ENCODE data around the gene HOXB4. TPM values are rescaled to one million over a fixed set of nuclear protein-coding genes. Genes with fewer than 3 reads are reported as not detected.

Gene HOXB4
- total RNA-seq, 2 experiments from 2014 or later: 7.4 to 8.9 TPM

DNA sequence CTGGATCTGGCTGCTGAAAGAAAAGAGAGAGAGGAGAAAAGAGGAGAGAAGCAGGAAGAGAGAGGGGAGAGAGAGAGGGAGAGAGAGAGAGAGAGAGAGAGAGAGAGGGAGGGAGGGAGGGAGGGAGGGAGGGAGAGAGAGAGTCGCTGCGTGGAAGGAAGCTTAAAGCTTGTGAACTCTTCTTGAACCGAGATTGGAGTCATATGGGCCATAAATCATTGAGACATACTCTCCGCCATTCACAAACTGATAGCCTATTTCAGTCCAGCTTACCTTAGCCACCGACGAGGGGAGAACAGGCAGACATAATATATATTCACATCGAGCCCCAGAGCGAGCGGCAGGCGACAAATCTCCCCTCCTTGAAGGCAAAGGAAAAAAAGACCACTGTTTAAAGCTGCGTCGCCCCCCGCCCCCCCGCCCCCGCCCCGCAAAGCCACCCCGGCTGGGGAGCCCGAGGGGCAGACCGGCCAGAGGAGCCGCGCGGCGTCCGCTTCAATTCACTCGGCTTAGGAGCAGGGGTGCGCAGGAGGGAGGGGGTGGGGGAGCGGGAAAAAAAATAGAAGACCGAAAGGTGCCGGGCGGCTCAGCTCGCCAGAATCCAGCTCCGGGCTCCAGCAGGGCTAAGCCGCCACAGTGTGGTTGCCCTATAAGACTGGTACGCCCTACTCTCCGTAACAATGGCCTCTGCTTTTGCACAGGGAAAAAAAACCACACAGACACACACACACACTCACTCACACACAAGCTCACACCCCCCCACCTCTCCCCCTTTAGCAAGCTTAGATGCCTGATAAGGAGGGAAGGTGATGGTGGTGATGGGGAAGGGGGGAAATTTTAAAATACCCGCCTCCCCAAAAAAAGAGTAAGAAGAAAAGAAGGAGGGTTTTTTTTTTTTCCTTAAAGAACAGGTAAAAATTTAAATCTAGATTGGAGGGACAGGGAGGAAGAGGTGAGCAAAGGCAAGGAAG, 22.6 kb downstream of the HOXB4 start:
- Histone ChIP-seq H3K4me3 (ENCODE audit: low read depth, low read length, poor library complexity, severe bottlenecking) (no peak overlapping the region), H3K79me2 (ENCODE audit: insufficient read depth, low read depth, low read length) (no peaks in the 10 kb centered on the region), H3K4me1 (ENCODE audit: insufficient read depth, low read length, poor library complexity, severe bottlenecking) (no peaks in the 10 kb centered on the region), H3K36me3 (ENCODE audit: insufficient read depth, low read length) (0 out of 2 replicates have a peak, but pooled peaks cover 2% of the 10 kb centered on the region), H3K27ac (ENCODE audit: low read depth, low read length, poor library complexity, severe bottlenecking) (no peak overlapping the region), H3K4me2 (ENCODE audit: low read length) (no peak overlapping the region), H3K9me2 (ENCODE audit: insufficient read depth, low read length) (no peaks in the 10 kb centered on the region), H4K20me1 (ENCODE audit: insufficient read depth, low read length) (no peaks in the 10 kb centered on the region), H2AFZ (ENCODE audit: low read length) (no peak overlapping the region), H3K9me3 (ENCODE audit: low read length) (no peaks in the 10 kb centered on the region)
- no peak for DNase-seq (ENCODE audit: low spot score)
- CTCF ChIA-PET (ENCODE audit: unreplicated experiment): no interaction called here
- intact Hi-C loops (cut with micrococcal nuclease; ENCODE audit: unreplicated experiment): no loop called here
- BruUV-seq (replicated peaks): no TSS peak
- TF ChIP-seq EZH2phosphoT487 (IDR thresholded peaks at IDR 0.05; ENCODE audit: borderline replicate concordance, low read depth, low read length): no peak
- TF ChIP-seq, protein P1, sequence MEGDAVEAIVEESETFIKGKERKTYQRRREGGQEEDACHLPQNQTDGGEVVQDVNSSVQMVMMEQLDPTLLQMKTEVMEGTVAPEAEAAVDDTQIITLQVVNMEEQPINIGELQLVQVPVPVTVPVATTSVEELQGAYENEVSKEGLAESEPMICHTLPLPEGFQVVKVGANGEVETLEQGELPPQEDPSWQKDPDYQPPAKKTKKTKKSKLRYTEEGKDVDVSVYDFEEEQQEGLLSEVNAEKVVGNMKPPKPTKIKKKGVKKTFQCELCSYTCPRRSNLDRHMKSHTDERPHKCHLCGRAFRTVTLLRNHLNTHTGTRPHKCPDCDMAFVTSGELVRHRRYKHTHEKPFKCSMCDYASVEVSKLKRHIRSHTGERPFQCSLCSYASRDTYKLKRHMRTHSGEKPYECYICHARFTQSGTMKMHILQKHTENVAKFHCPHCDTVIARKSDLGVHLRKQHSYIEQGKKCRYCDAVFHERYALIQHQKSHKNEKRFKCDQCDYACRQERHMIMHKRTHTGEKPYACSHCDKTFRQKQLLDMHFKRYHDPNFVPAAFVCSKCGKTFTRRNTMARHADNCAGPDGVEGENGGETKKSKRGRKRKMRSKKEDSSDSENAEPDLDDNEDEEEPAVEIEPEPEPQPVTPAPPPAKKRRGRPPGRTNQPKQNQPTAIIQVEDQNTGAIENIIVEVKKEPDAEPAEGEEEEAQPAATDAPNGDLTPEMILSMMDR (conservative IDR thresholded peaks at IDR 0.05; ENCODE audit: low read length): no peak
- POLR2A ChIA-PET: interaction anchor here (0.5 kb wide), 1 partner anchor 345 kb away, joined by 5 read pairs; no protein-coding TSS in a partner anchor

DNA sequence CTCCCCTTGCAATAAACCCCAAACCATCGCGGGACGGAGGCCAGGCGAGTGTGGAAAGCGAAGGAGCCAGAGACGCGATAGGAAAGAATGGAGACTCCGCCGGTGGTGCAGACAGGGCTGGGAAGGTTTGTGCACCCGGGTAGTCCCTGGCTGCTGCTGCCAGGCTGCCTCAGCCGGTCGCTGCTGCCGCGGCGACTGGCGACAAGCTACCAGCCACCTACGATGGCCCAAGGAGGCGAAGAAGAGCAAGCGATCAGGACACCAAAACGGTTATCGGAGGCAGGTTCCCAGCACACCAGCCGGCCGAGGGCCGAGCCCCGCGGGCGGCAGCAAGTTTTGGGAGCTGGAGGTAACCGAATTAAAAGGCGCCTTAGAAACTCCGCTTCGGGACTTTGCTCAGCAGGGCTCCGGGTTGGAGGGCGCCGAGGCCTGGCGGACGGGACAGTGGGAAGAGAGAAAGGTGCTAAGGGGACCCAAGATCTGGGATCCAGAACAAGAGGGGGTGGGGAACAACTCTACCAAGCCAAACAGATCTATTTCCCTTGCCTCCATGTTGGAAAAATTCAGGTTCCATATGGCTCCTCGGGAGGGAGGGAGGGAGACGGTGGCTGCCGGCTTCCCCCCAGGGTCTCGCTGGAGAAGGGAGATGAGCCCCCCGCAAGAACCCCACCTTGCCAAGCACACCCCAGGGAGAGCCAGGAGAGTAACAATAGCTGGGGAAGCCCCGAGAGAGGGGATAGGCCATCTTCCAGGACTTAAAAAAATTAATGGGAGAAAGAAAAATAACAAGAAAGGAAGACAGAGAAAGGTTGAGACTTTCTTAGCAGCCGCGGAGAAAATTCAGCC, 23.5 kb downstream of the HOXB4 start:
- Histone ChIP-seq H3K4me1 (ENCODE audit: insufficient read depth, low read length, poor library complexity, severe bottlenecking) (no peaks in the 10 kb centered on the region), H3K4me2 (ENCODE audit: low read length) (no peak overlapping the region), H4K20me1 (ENCODE audit: insufficient read depth, low read length) (no peaks in the 10 kb centered on the region), H3K4me3 (ENCODE audit: low read depth, low read length, poor library complexity, severe bottlenecking) (no peak overlapping the region), H3K36me3 (ENCODE audit: insufficient read depth, low read length) (peaks cover 11% of the 10 kb centered on the region; the same call in 1 of the 2 replicates), H3K9me2 (ENCODE audit: insufficient read depth, low read length) (no peaks in the 10 kb centered on the region), H3K27ac (ENCODE audit: low read depth, low read length, poor library complexity, severe bottlenecking) (no peak overlapping the region), H2AFZ (ENCODE audit: low read length) (no peak overlapping the region), H3K79me2 (ENCODE audit: insufficient read depth, low read depth, low read length) (no peaks in the 10 kb centered on the region), H3K9me3 (ENCODE audit: low read length) (no peaks in the 10 kb centered on the region)
- no peak for TF ChIP-seq EZH2phosphoT487 (IDR thresholded peaks at IDR 0.05; ENCODE audit: borderline replicate concordance, low read depth, low read length)
- TF ChIP-seq, protein P1 (conservative IDR thresholded peaks at IDR 0.05; ENCODE audit: low read length): no peak
- no peak for DNase-seq (ENCODE audit: low spot score)
- ChIA-PET POLR2A (interaction anchor here (0.5 kb wide), 1 partner anchor 346 kb away, joined by 5 read pairs; no protein-coding TSS in a partner anchor), CTCF (ENCODE audit: unreplicated experiment) (no interaction called here)
- intact Hi-C loops (cut with micrococcal nuclease; ENCODE audit: unreplicated experiment): no loop called here
- no TSS peak for BruUV-seq (replicated peaks)

All from OCI-LY7 (cell line).